DND-41 (cell line): ENCODE measurements around the gene LIPK.

Experiments used
- EZH2 ChIP-seq: IDR thresholded peaks from 3 replicates; pipeline ENCODE4 v1.6.1; 2012; ENCODE audit warnings: borderline replicate concordance, low read depth, mild to moderate bottlenecking, moderate library complexity, low read length, inconsistent platforms; ENCODE audit not compliant: severe bottlenecking
- TF ChIP-seq, protein P1 (sequence below): IDR thresholded peaks from 2 replicates; pipeline ENCODE4 v1.5.1; 2012; ENCODE audit warnings: borderline replicate concordance, low read length, moderate library complexity, mild to moderate bottlenecking; ENCODE audit not compliant: poor library complexity, severe bottlenecking; ENCODE audit errors: extremely low read depth

DNA sequence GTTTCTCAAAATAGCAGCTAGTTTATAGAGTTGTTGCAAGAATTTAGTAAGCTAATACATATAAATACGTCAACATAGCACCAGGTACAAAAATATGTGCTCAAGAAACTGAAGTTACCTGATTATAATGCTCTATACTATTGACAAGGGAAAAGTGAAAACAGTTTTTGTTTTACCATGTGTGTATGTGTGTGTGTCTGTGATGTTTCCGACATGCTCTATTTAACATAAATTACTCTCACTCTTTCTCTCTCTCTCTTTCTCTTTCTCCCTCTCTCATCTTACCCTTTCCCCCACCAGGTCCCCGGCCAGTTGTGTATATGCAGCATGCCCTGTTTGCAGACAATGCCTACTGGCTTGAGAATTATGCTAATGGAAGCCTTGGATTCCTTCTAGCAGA lies 58.1 kb downstream of the LIPK start:
- TF ChIP-seq, protein P1, sequence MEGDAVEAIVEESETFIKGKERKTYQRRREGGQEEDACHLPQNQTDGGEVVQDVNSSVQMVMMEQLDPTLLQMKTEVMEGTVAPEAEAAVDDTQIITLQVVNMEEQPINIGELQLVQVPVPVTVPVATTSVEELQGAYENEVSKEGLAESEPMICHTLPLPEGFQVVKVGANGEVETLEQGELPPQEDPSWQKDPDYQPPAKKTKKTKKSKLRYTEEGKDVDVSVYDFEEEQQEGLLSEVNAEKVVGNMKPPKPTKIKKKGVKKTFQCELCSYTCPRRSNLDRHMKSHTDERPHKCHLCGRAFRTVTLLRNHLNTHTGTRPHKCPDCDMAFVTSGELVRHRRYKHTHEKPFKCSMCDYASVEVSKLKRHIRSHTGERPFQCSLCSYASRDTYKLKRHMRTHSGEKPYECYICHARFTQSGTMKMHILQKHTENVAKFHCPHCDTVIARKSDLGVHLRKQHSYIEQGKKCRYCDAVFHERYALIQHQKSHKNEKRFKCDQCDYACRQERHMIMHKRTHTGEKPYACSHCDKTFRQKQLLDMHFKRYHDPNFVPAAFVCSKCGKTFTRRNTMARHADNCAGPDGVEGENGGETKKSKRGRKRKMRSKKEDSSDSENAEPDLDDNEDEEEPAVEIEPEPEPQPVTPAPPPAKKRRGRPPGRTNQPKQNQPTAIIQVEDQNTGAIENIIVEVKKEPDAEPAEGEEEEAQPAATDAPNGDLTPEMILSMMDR = no peak
- TF ChIP-seq EZH2 = no peak
